GM12874 (cell line): ENCODE data around the gene TOMM5.

Experiments
- CTCF ChIP-seq: IDR thresholded peaks from 2 replicates; pipeline ENCODE4 v1.5.1; 2011; ENCODE audit warnings: low read depth, mild to moderate bottlenecking, control low read depth, low read length, moderate library complexity; ENCODE audit not compliant: insufficient read depth

The TOMM5 gene

GRCh38 chr9:37632479-37632878 is 40.1 kb upstream of the TOMM5 start:
- TF ChIP-seq CTCF: no peak

- TF ChIP-seq CTCF: no peak
These were observed 34.4 kb upstream of the TOMM5 start for GRCh38 chr9:37626708-37627292.

DNA sequence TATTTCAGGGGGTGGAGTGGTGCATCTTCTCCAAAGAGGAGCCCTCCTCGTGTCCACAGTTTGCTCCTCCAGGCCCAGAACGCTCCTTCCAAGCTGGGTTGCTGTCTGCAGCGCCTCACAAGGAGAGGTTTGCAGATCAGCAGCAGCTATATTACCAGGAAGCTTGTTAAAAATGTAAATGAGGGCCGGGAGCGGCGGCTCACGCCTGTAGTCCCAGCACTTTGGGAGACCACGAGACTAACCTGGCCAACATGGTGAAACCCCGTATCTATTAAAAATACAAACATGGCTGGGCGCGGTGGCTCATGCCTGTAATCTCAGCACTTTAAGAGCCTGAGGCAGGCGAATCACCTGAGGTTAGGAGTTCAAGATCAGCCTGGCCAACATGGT is 33.4 kb upstream of the TOMM5 start:
- TF ChIP-seq CTCF: no peak

- no peak for TF ChIP-seq CTCF
These were observed 32.8 kb upstream of the TOMM5 start for GRCh38 chr9:37625036-37625757.

- no peak for TF ChIP-seq CTCF
These were observed 31.7 kb upstream of the TOMM5 start for GRCh38 chr9:37624073-37624472.

DNA sequence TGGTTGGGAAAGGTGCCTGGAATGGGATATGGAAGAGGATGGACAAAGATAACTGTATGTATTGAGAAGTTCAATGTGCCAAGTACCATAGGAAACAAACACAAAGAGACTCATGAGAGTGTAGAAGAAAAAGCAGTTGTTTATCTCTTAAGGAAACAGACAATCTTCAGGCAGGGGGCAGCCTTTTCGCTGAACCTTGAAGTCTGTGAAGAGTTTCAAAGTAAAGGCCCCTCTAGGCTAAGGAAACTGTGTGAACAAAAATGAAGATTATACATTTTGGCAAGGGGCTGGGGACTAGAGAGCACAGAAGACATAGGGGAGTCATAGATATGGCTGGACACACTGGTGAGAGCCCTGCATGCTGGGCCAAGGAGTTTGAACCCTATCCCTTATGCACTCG is 30.9 kb upstream of the TOMM5 start:
- TF ChIP-seq CTCF: no peak

- no peak for TF ChIP-seq CTCF
These were observed 30.1 kb upstream of the TOMM5 start for GRCh38 chr9:37622462-37622861.
